Measurements from ENCODE around the gene STOML2.

GRCh38 chr9:35069020-35069419 is 33.9 kb downstream of the STOML2 start:
- TF ChIP-seq CTCF (IDR thresholded peaks at IDR 0.05) (no peak), POLR2A (IDR thresholded peaks at IDR 0.05) (no peak)
